ENCODE data around the gene RYR2.

Gene RYR2

DNA sequence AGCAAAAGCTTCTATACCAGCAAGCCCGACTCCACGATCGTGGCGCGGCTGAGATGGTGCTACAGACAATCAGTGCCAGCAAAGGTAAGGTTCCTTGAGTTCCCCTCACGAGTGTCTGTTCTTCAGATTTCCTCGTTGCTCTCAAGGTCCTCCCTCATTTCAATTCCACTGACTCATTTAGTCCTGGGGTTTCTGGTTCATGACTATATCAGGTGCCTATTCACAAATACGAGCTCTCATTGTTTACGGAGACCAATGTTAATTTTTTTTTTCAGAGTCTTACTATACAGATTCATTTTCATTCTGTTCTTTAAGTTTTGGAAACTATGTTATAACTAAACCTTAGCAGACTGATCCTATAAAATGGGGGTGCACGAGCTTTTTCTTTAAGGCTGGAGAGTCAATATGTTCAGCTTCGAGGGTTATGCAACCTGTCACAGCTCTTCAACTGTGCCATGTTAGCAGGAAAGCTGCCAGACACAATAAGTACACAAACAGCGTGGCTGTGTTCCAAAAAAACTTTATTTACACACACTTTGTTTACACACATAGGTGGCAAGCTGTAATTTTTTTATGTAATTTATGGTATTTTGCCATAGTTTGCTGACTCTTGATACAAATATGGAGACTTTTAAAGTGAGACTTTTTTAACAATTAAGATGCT, 714.5 kb downstream of the RYR2 start:
- FAIRE-seq: no peak

DNA sequence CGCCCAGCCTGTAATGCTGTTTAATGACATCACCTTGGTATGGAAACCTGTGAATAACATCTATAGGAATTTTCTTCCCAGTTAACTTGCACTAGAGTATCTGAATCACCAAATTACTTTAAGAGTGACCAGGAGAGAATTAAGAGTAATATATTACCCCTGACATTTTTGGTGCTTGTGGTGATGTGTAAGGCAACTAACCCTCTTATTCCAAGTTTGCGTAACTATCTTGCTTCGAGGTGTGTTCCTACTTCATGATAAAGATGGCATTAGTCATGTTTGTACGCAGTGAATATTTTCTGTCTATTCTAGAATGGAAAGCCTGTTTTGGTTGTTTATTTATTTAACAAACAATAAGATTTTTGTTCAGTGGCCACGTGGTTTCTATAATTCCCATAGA, 717.4 kb downstream of the RYR2 start:
- FAIRE-seq: no peak

DNA sequence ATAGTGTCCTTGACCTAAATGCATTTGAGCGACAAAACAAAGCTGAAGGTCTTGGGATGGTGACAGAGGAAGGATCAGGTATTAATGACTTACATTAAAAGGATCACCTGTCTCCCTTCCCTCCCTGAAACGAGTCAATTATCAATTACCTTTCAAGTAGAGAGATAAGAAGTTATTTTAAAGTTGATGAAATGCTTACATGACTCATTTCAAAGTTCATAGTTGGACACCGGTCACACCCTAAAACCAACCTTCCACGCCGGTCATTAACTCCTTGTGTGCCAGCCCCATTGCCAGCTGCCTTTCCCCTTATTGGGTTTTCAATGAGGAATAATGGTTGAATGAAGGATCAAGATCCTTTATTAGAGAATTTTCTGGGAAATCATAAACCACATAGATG, 719.0 kb downstream of the RYR2 start:
- FAIRE-seq: no peak

DNA sequence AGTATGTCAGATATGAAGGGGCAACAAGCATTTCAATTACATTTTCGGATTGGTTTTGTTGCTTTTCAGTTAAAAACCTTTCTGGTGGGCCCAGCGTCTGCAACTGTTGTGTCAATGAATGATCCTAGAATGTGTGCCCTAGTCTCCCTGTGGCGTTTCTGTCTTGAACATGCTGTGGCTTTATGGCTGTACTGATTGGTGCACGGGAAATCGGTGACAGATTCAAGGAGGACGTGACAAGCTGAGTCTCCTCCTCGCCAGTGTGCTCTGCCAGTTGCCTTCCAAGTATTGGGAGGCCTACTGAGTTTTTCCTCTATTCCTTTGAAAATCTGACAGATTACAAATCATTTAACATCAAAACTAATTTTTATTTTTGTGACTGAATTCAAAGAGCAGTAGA, 721.2 kb downstream of the RYR2 start:
- FAIRE-seq: no peak

DNA sequence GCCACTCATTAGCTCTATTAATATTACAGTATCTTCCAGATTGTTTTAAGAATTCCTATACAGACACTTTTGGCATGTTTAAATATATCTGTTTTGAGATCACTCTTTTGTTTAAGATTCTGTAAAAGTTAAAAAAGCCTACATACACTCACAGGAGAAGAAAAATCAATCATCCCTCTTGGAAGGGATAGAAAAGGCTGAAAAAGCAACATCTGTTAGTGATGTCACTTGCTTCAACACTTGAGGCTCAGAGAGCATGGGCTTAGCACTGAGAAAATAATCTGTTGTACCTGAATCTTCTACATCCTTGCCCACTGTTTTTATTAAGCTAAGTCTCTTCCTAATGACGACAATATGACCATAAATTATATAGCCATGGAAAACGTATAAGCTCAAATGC, 721.8 kb downstream of the RYR2 start:
- no peak for FAIRE-seq

- FAIRE-seq: no peak
These were observed 727.9 kb downstream of the RYR2 start for GRCh38 chr1:237769916-237770315.

DNA sequence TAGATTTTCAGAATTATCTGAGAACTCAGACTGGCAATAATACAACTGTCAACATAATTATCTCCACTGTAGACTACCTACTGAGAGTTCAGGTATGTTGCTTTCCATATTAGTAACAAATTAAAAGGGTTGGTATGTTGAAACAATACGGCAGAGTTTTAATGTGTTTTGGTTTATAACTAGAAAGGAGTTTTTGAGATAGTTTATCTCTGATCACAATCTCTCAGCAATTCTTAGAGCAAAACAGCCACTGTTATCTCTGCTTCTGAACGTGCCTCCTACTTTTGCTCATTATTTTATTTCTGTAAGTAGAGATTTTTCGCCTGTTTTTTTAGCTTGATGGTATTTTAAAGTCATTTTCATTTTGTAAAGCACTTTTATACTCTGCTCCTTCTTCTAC, 730.0 kb downstream of the RYR2 start:
- no peak for FAIRE-seq

GRCh38 chr1:237774246-237774645, 732.3 kb downstream of the RYR2 start:
- no peak for FAIRE-seq

DNA sequence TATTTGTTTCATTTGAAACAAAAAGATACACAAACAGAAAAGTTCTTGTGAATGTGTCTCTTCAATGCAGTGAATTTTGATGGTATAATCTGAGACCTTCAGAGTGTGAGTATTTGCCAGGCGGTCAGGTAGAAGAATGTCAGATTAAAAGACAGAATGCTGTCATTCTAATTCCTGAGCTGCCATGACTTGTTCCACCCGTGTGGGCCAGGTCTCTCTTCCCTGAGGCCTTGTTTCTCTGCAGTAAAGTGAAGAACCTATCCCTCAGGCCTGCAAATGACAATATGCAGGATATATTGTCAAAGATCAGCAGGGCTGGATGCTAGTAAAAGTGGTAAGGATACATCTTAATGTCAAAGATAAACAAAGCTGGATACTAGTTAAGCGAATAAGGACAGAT, 737.4 kb downstream of the RYR2 start:
- no peak for FAIRE-seq

GRCh38 chr1:237786066-237786719, 744.2 kb downstream of the RYR2 start:
- FAIRE-seq: no peak

DNA sequence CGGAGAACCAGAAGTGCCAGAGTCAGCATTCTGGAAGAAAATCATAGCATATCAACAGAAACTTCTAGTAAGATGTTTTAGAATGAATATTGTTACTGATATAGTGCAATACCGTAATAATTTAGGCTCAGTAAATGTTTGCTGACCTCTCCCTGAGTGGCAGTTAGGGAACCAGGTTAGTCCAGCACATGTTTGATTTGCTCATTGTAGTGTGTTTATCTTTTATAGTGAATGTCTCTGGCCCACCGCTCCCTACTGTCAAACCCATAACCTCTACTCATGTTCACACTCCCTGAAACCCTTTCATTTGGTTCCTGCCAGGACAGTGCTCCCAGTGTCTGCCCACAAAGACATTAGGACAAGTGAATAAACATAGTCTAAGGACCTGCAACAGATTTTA, 746.1 kb downstream of the RYR2 start:
- no peak for FAIRE-seq

DNA sequence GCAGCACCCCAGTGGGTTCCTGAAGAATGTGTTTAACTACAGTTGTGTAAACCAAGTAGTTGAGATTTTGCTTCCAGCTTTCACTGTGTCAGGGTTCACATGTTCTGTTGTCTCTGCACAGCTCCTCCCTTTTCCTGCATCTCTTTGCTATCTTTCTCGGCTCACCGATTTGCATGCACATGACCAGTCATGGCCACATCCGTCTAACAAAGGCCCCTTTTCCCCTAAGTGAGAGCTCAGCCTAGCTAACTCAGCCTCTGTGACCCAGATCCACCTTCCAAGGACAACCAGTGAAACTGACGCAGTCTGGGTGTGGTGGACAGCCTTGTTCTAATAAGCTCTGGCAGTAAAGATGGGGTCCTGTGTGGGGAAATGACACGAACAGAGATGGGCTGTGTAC, 747.6 kb downstream of the RYR2 start:
- FAIRE-seq: no peak

- FAIRE-seq: no peak
These were observed 749.6 kb downstream of the RYR2 start for GRCh38 chr1:237791592-237791991.

DNA sequence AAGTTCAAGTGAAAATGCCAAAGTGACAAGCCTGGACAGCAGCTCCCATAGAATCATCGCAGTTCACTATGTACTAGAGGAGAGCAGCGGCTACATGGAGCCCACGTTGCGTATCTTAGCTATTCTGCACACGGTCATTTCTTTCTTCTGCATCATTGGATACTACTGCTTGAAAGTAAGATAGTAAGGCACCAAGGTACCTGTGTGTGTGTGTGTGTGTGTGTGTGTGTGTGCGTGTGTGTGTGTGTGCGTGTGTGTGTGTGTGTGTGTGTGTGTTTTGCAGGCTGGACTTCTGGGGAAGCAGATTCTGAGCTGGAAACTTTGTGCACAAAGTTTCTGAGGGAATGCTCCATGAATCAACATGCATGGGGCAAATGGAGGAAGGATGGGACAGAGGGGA, 750.2 kb downstream of the RYR2 start:
- FAIRE-seq: no peak

- no peak for FAIRE-seq
These were observed 750.7 kb downstream of the RYR2 start for GRCh38 chr1:237792726-237793125.

GRCh38 chr1:237794071-237794470, 752.1 kb downstream of the RYR2 start:
- FAIRE-seq: no peak

DNA sequence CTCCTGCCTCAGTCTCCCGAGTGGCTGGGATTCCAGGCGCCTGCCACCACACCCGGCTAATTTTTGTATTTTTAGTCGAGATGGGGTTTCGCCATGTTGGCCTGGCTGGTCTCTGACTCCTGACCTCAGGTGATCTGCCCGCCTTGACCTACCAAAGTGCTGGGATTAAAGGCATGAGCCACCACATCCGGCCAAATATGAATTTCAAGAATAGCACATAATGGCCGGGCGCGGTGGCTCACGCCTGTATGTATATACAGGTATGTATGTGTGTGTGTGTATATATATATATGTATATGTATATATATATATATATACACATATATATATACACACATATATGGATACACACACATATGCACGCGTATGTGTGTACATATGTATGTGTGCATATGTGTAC, 753.6 kb downstream of the RYR2 start:
- no peak for FAIRE-seq

- FAIRE-seq: peak; percentile 98
These were observed 757.9 kb downstream of the RYR2 start for GRCh38 chr1:237799762-237800474.

GRCh38 chr1:237804516-237804915, 762.5 kb downstream of the RYR2 start:
- FAIRE-seq: no peak

- FAIRE-seq: peak; percentile 23
These were observed 767.1 kb downstream of the RYR2 start for GRCh38 chr1:237809099-237809498.

DNA sequence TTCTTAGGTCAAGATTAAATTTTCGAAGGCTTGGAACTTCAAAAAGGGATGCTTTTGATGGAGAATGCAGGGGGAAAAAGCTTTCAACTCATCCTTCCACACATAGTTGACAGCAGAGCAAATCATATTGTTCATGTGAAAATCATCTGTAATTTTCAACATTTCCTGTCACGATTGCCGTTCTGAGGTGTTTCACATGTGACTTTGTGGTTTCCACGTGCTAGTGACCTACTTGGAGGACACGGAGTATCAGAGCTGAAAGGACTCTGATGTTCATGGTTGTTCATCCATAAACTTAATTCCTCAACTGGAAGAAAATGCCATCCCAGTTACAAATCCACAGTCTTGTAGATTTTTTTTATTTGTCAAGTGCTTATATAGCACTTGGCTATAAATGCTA, 769.6 kb downstream of the RYR2 start:
- no peak for FAIRE-seq

- FAIRE-seq: no peak
These were observed 770.1 kb downstream of the RYR2 start for GRCh38 chr1:237812061-237812460.

GRCh38 chr1:237814319-237814924, 772.4 kb downstream of the RYR2 start:
- FAIRE-seq: peak; percentile 93

DNA sequence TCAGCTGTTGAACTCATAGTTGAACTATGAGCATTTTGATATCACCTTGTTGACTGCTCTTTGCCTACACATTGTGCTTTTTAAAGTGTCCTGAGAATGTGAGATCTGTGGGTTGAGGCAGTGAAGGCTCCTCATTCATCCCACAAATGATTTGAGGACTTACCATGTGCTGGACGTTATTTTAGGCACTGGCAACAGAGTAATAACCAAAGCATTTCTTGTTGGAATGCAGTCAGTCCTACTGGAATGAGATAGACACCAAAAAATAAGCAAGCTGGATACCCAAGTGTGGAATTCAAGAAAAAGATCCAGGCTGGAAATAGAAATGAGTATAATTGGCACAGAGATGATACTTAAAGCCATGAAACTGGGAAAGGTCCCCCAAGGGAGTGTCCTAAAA, 775.3 kb downstream of the RYR2 start:
- FAIRE-seq: no peak

All from TTC549 (cell line).